RPMI8226 (cell line): Measurements from ENCODE around the gene BCAS3.
"Not testable (repeated sequence)": the region's sequence is repeated elsewhere in the genome, so short reads cannot be mapped to it uniquely, and the experiment has no call there.

Experiments used
- DNase-seq: peaks from one replicate; pipeline ENCODE4 v3.0.0-alpha.2; 2015

The BCAS3 gene

DNA sequence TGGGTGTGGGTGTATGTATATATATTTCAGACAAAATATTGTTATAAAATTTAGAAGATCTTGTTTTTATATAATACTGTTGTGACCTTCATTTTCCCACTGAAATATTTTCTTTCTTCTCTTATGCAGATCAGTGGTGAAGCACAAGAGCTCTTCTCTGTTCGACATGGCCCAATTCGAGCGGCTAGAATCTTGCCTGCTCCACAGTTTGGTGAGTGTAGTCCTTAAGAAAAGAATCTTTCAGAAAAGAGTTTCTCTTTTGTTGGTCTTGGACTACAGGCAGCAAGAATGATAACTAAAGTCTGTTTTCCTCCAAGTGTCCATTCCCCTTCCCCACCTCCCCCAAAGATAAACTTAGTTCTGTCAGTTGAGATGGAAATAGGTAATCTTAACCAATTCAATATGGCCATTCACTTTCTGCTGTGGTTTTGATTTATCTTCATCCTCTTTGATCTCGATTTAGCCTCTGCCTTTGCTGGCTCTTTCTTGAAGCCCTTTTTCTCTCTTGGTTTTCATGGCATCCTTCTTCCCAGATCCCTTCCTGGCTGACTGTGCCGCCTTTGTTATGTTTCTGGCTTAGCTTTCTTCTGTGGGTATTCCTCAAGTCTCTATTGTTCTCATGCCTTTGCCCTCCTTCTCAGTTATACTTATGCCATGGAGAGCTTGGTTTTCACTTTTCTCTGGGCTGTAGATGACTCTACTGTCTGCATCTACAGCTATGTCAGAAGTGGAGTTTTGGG is 69.6 kb downstream of the BCAS3 start:
- no peak for DNase-seq

GRCh38 chr17:60748204-60748603 is 70.6 kb downstream of the BCAS3 start:
- DNase-seq, result no peak

DNA sequence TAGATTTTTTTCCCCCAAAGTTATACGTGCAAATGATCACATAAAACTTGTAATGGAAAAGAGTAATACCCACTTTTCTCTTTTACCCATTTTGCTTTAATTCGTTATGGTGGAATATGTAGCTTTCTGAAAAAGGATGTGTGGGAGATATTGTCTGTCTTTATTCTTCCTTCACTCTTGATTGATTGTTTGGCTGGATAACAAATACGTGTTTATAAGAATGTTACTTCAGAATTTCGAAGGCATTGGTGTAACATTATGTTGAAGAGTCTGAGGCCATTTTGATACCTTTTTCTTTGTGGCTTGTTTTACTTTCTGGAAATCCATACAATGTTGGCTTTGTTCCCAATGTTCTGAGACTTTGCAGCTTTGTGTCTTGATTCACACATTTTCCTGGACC is 71.4 kb downstream of the BCAS3 start:
- no peak for DNase-seq

DNA sequence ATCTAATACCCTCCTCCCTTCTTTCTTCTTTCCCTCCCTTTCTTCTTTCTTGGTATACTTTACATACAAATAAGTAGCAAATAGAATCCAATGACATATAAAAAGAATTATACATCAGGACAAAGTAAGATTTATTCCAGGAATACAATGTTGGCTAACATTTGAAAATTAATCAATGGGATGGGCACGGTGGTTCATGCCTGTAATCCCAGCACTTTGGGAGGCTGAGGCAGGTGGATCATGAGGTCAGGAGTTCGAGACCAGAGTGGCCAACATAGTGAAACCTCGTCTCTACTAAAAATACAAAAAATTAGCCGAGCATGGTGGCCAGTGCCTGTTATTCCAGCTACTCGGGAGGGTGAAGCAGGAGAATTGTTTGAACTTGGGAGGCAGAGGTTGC is 72.1 kb downstream of the BCAS3 start:
- DNase-seq, result no peak

DNA sequence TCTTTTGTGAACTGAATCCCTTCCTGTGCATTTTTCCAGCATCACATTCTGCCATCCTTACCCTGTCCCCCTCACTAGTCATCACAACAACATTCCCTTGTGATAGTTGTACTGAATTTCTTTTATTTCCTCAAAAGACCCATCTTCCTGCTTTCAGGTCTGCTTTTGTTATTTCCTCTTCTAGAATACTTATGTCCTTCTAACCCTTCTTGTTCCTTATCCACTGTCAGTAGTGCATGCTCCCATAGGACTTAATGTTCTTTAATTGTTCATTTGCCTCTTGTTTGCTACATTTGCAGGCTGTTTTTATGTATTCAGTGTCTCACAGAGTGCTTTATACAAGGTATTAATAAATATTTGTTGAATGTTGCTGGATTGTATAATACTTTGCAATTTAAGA is 73.0 kb downstream of the BCAS3 start:
- no peak for DNase-seq

- no peak for DNase-seq
Measured at GRCh38 chr17:60751884-60752283, 74.2 kb downstream of the BCAS3 start.

DNA sequence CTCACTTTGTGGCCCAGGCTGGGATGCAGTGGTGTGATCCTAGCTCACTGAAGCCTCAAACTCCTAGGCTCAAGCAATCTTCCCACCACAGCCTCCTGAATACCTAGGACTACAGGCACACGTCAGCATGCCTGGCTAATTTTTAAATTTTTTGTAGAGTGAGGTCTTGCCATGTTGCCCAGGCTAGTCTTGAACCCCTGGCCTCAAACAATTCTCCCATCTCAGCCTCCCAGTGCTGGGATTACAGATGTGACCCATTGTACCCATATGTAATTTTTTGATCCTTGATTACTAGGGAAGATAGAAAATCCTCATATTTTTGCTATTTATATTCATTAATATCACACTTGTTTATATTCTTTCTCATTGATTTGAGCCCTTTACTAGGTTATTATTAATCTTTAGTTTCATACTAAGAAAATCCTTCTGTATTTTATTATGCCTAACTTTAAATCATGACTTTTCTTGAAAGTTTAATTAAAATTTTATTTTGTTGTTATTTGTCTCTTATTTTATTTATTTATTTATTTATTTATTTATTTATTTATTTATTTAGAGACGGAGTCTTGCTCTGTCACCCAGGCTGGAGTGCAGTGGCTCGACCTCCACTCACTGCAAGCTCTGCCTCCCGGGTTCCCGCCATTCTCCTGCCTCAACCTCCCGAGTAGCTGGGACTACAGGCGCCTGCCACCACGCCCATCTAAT is 75.4 kb downstream of the BCAS3 start:
- no peak for DNase-seq

DNA sequence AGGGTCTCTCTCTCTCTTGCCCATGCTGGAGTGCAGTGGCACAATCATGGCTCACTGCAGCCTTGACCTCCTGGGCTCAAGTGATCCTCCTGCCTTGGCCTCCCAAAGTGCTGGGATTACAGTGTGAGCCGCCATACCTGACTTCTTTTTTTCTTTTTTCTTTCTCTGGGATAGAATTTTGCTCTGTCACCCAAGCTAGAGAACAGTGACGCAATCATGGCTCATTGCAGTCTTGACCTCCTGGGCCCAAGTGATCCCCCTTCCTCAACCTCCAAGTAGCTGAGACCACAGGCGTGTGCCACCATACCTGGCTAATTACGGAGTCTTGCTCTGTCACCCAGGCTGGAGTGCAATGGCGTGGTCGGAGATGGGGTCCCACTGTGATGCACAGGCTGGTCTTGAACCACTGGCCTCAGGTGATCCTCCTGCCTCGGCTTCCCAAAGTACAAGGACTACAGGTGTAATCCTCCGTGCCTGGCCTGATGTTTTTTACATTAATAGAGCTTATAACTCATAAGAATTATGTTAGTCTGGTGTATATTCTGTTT is 76.5 kb downstream of the BCAS3 start:
- DNase-seq, result no peak

DNA sequence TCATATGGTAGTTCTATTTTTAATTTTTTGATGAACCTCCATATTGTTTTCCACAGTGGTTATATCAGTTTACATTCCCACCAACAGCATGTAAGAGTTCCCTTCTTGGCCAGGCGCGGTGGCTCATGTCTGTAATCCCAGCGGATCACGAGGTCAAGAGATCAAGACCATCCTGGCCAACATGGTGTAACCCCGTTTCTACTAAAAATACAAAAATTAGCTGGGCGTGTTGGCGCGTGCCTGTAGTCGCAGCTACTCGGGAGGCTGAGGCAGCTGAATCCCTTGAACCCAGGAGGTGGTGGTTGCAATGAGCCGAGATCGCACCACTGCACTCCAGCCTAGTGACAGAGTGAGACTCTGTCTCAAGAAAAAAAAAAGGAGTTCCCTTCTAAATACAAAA is 79.1 kb downstream of the BCAS3 start:
- DNase-seq, result not testable (repeated sequence)

DNA sequence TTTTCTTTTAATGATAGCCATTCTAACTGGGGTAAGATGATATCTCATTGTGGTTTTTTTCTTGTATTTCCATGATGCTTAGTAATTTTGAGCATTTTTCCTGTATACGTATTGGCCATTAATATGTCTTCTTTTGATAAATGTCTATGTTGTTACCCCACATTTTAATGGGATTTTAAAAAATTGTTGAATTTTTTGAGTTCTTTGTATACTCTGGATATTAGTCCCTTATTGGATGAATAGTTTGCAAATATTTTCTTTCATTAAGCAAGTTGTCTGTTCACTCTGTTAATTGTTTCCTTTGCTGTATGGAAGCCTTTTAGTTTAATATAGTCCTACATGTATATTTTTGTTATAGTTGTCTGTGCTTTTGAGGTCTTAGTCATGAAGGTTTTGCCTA is 79.8 kb downstream of the BCAS3 start:
- no peak for DNase-seq

DNA sequence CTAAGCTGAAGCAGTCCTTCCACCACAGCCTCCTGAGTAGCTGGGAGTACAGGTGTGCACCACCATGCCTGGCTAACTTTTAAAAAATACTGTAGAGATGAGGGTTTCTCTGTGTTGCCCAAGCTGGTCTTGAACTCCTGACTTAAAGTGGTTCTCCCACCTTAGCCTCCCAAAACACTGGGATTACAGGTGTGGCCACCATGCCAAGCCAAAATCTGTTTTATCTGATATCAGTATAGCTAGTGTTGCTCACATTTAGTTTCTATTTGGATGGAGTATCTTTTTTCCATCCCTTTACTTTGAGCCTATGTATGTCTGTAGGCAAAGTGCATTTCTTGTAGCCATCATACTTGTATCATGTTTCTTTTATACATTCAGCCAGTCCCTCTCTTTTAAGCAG is 82.1 kb downstream of the BCAS3 start:
- DNase-seq, result no peak

- not testable (repeated sequence) for DNase-seq
Measured at GRCh38 chr17:60761301-60761700, 83.7 kb downstream of the BCAS3 start.

DNA sequence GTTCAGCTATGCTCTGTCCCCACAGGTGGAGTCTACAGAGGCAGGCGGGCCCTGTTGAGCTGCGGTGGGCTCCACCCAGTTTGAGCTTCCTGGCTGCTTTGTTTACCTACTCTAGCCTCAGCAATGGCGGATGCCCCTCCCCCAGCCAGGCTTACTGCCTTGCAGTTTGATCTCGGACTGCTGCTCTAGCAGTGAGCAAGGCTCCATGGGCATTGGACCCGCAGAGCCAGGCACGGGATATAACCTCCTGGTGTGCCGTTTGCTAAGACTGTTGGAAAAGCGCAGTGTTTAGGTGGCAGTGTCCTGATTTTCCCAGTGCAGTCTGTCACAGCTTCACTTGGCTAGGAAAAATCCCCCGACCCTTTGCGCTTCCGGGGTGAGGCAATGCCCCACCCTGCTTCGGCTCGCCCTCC is 89.1 kb downstream of the BCAS3 start:
- DNase-seq, result no peak

- no peak for DNase-seq
Measured at GRCh38 chr17:60767744-60768308, 90.2 kb downstream of the BCAS3 start.

DNA sequence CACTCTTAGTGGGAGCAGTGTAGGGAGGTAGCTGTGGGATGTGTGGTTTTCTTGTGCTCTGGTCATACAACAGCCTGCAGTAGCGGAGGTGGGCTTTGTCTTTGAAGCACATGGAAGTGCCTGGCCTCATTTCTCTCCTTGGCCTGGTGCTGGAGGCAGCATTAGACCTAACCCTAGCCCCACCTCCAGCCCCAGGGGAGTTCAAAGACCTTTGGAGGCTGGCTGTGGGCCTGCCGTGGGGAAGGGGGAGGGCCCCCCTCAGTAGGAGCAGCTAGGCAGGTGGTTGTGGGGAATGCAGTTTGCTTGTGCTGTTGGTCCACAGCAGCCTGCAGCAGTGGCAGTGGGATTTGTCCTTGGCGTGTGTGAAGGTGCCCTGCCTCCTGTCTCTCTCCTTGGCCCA is 91.7 kb downstream of the BCAS3 start:
- no peak for DNase-seq

GRCh38 chr17:60770946-60771422 is 93.3 kb downstream of the BCAS3 start:
- DNase-seq, result no peak

- DNase-seq, result not testable (repeated sequence)
Measured at GRCh38 chr17:60771621-60772020, 94.0 kb downstream of the BCAS3 start.

DNA sequence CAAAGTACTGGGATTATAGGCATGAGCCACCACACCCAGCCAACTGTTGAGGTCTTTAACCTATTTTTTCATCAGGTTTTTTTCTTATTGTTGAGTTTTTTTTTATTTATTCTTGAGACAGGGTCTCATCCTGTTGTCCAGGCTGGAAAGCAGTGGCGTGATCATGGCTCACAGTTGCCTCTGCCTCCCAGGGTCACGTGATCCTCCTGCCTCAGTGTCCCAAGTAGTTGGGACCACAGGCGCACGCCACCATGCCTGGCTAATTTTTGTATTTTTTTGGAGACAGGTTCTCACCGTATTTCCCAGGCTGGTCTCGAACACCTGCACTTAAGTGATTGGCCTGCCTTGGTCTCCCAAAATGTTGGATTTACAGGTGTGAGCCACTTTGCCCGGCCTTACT is 95.9 kb downstream of the BCAS3 start:
- DNase-seq, result no peak

GRCh38 chr17:60781880-60782412 is 104.3 kb downstream of the BCAS3 start:
- no peak for DNase-seq

DNA sequence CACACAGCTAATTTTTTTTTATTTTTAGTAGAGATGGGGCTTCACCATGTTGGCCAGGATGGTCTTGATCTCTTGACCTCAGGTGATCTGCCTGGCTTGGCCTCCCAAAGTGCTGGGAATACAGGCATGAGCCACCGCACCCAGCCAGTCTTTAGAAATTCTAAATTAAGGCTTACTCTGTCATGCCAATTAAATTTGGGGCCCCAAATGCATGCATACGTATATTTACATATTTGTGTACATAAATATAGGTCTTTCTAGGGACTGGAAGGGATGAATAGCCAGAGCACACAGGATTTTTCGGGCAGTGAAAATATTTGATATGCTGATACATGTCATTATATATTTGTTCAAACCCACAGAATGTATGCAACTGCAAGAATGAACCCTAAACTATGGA is 105.1 kb downstream of the BCAS3 start:
- no peak for DNase-seq

DNA sequence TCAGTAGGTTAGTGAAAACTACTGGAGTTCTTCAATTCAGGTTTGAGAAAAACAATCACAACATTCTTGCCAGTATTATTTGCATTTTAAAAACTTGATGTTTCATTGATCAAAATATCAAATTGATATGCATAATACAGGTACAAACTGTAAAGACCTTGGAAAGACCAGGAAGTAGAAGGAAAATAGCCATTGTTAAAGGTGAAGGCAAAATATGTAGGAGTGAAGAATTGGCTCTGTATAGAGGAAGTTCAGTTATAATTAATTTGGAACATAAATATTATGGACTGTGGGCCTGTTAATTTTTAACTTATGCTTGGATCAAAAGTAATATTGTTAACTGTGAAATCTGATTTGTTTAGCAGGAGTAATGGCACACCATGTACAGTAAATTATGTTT is 112.6 kb downstream of the BCAS3 start:
- DNase-seq, result no peak

GRCh38 chr17:60792250-60792898 is 114.7 kb downstream of the BCAS3 start:
- no peak for DNase-seq

GRCh38 chr17:60798576-60798975 is 120.9 kb downstream of the BCAS3 start:
- DNase-seq, result no peak
